Measurements from ENCODE around the gene CEBPZ. TPM values are rescaled to one million over a fixed set of nuclear protein-coding genes. Genes with fewer than 3 reads are reported as not detected.

CEBPZ gene
- 32.7 TPM for polyA plus RNA-seq (2013, experiment 1 of 2)
- 35.8 TPM for polyA plus RNA-seq (2013, experiment 2 of 2)

DNA sequence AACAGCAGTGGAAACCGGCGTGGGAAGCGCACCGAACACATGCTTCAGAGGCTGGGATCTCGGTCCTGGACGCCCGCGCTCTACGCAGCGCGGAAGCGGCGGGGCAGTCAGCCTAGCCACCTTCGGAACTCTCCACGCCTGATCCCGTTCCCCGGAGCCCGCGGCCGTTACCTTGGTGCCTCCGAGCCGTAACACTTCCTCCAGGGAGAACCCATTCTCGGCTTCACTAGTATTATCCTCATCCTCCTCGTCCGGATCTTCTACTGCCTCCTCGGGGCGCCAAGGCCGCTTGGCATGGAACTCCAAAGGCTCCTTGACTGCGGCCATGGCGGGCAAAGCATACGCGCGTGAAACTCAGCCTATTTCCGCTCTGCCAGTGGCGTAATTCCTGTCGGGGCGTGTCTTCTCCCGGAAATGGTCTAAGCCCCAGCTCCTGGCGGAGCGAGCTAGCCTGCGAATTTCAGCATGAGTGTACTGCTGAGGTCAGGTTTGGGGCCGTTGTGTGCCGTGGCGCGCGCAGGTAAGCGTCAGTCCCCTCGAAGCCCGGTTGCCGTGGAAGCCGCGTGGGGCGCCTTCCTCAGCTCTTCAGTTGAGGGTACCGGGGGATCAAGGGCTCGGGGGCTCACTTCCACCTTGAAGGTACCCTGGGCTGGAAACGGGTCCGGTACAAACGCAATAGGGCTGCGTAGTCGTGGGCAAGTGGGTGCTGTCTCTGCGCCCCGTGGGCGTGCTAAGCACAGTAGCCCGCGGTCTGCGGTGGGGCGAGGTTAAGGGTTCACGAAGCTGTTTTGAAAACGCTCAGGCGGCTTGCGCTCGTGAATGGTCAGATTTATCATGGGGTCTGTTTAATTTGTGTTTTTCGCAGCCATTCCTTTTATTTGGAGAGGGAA lies at the start of gene CEBPZ, which contains the start of gene NDUFAF7:
CEBPZ (minus strand) TSS at position 356 of the 890 bp plus-strand sequence; CDS start at position 327, 29 bp downstream.
NDUFAF7 (plus strand) TSS at position 418 of the 890 bp plus-strand sequence; CDS start at position 466, 48 bp downstream.
- H3K4me1 ChIP-seq (ENCODE audit: control insufficient read depth, insufficient read depth, low read length, poor library complexity, severe bottlenecking): peaks cover 9% of the 10 kb centered on the region
- 0% methylated on average over 52 to 64 of the region's 73 CpGs for WGBS, 2 experiments (ENCODE audit: insufficient coverage in 2 of 2)
- peak within 1 kb of the TSS; percentile 98 for H3K4me3 ChIP-seq (ENCODE audit: extremely low read depth, insufficient read depth, low read length, poor library complexity, severe bottlenecking)
- no peaks in the 10 kb centered on the region for H3K9me3 ChIP-seq (ENCODE audit: control insufficient read depth, low read length)
- peaks cover 41% of the 10 kb centered on the region for H3K36me3 ChIP-seq (ENCODE audit: control insufficient read depth, insufficient read depth, low read length)
- H3K27ac ChIP-seq (ENCODE audit: low read depth, low read length, severe bottlenecking): peak within 1 kb of the TSS; percentile 81

DNA sequence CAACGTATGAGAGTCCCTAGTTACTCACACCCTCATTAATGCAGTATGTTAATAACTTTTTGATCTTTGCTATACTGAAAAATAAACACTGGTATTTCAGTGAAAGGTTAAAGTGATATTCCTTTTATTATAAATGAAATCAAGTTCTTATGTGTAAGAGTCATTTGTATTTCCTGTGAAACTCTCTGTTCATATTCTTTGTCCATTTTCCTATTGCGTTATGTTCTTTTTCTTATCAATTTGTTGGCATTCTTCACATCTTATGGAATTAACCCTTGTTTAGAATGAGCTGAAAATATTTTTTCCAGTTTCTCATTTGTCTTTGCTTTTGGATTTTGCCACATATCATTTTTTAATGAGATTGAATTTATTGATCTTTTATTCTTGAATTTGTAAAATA lies 44.9 kb upstream of the CEBPZ start:
- no CpG with 5 or more reads among the region's 2 CpGs for WGBS, 2 experiments (ENCODE audit: insufficient coverage in 2 of 2)
- H3K9me3 ChIP-seq (ENCODE audit: control insufficient read depth, low read length): no peaks in the 10 kb centered on the region
- H3K4me3 ChIP-seq (ENCODE audit: extremely low read depth, insufficient read depth, low read length, poor library complexity, severe bottlenecking): no peak overlapping the region
- no peaks in the 10 kb centered on the region for H3K4me1 ChIP-seq (ENCODE audit: control insufficient read depth, insufficient read depth, low read length, poor library complexity, severe bottlenecking)
- no peak overlapping the region for H3K27ac ChIP-seq (ENCODE audit: low read depth, low read length, severe bottlenecking)
- peaks cover 63% of the 10 kb centered on the region for H3K36me3 ChIP-seq (ENCODE audit: control insufficient read depth, insufficient read depth, low read length)

- Histone ChIP-seq H3K9me3 (ENCODE audit: control insufficient read depth, low read length) (no peaks in the 10 kb centered on the region), H3K4me1 (ENCODE audit: control insufficient read depth, insufficient read depth, low read length, poor library complexity, severe bottlenecking) (no peaks in the 10 kb centered on the region), H3K4me3 (ENCODE audit: extremely low read depth, insufficient read depth, low read length, poor library complexity, severe bottlenecking) (no peak overlapping the region), H3K36me3 (ENCODE audit: control insufficient read depth, insufficient read depth, low read length) (peaks cover 66% of the 10 kb centered on the region), H3K27ac (ENCODE audit: low read depth, low read length, severe bottlenecking) (no peak overlapping the region)
- 100% methylated on average over 2 of the region's 6 CpGs; no CpG with 5 or more reads in 1 of the 2 experiments for WGBS, 2 experiments (ENCODE audit: insufficient coverage in 2 of 2)
Observed at GRCh38 chr2:37274359-37274965, 43.1 kb upstream of the CEBPZ start.

GRCh38 chr2:37271376-37272067 lies 40.1 kb upstream of the CEBPZ start:
- Histone ChIP-seq H3K4me3 (ENCODE audit: extremely low read depth, insufficient read depth, low read length, poor library complexity, severe bottlenecking) (no peak overlapping the region), H3K9me3 (ENCODE audit: control insufficient read depth, low read length) (no peaks in the 10 kb centered on the region), H3K27ac (ENCODE audit: low read depth, low read length, severe bottlenecking) (no peak overlapping the region), H3K4me1 (ENCODE audit: control insufficient read depth, insufficient read depth, low read length, poor library complexity, severe bottlenecking) (no peaks in the 10 kb centered on the region), H3K36me3 (ENCODE audit: control insufficient read depth, insufficient read depth, low read length) (peaks cover 77% of the 10 kb centered on the region)
- WGBS, 2 experiments (ENCODE audit: insufficient coverage in 2 of 2): 77 to 88% methylated on average over 3 to 4 of the region's 7 CpGs

GRCh38 chr2:37268111-37268510 lies 36.7 kb upstream of the CEBPZ start:
- no peak overlapping the region for H3K4me3 ChIP-seq (ENCODE audit: extremely low read depth, insufficient read depth, low read length, poor library complexity, severe bottlenecking)
- H3K27ac ChIP-seq (ENCODE audit: low read depth, low read length, severe bottlenecking): no peak overlapping the region
- peaks cover 63% of the 10 kb centered on the region for H3K36me3 ChIP-seq (ENCODE audit: control insufficient read depth, insufficient read depth, low read length)
- H3K4me1 ChIP-seq (ENCODE audit: control insufficient read depth, insufficient read depth, low read length, poor library complexity, severe bottlenecking): no peaks in the 10 kb centered on the region
- H3K9me3 ChIP-seq (ENCODE audit: control insufficient read depth, low read length): no peaks in the 10 kb centered on the region
- WGBS, 2 experiments (ENCODE audit: insufficient coverage in 2 of 2): 100% methylated on average over 1 to 2 of the region's 4 CpGs

DNA sequence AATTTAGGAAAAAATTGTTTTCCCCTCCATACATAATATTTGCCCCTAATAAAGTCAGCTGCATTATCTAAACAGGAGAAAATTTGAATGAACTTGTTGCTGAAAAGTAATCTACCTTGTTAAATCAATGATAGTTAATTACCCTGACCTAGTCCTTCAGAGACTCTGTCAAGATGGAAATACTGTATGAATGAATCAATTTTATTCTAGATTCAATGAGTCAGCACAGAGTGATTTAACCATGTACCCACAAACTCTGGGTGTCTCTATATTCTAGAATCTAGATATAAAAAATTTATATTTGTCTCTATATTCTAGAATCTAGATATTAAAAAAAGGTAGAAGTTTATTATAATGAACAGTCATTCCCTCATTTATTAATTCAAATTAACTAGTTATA lies 36.3 kb upstream of the CEBPZ start:
- H3K4me1 ChIP-seq (ENCODE audit: control insufficient read depth, insufficient read depth, low read length, poor library complexity, severe bottlenecking): no peaks in the 10 kb centered on the region
- peaks cover 59% of the 10 kb centered on the region for H3K36me3 ChIP-seq (ENCODE audit: control insufficient read depth, insufficient read depth, low read length)

DNA sequence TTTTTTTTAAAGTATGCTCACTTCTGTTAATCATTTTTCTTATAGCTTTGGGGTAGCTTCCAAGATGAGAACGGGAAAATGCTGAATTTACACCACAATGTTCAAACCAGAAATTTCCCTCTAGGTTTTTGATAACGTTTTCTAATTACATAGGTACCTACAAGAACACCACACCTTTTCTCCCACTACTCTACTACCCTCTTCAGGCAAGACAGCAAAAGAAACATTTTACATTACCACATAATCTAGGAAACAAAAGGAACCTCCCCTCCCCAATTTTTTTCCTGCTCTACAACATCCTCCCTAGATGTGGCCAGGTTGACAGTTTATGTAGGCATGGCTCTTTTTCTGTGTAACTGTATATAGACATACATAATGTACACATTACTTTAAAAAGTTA lies 32.4 kb upstream of the CEBPZ start:
- peaks cover 50% of the 10 kb centered on the region for H3K36me3 ChIP-seq (ENCODE audit: control insufficient read depth, insufficient read depth, low read length)

More for the DNA sequence above, 36.3 kb upstream of the CEBPZ start:
- Histone ChIP-seq H3K4me3 (ENCODE audit: extremely low read depth, insufficient read depth, low read length, poor library complexity, severe bottlenecking) (no peak overlapping the region), H3K27ac (ENCODE audit: low read depth, low read length, severe bottlenecking) (no peak overlapping the region), H3K9me3 (ENCODE audit: control insufficient read depth, low read length) (no peaks in the 10 kb centered on the region)

DNA sequence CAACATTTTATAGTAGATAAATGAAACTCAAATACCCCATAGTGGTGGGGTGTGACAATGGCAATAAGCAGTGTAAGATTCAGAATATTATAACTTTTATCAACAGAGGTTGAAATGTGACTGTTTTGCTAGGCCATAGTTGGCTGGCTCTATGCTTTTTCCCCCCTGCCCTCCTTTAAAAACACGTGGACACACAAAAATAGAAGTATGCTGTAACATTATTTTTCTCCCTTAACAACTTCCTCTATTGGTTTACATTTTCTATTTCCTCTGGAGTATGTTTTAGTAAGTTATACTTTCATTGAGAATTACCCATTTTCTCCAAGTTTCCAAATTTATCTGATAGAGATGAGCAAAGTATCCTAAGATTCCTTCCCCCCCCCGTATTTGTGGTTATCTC lies 31.1 kb upstream of the CEBPZ start:
- Histone ChIP-seq H3K36me3 (ENCODE audit: control insufficient read depth, insufficient read depth, low read length) (peaks cover 53% of the 10 kb centered on the region), H3K4me3 (ENCODE audit: extremely low read depth, insufficient read depth, low read length, poor library complexity, severe bottlenecking) (no peak overlapping the region), H3K9me3 (ENCODE audit: control insufficient read depth, low read length) (no peaks in the 10 kb centered on the region), H3K27ac (ENCODE audit: low read depth, low read length, severe bottlenecking) (no peak overlapping the region), H3K4me1 (ENCODE audit: control insufficient read depth, insufficient read depth, low read length, poor library complexity, severe bottlenecking) (no peaks in the 10 kb centered on the region)
- whole genome bisulfite sequencing, 2 experiments (ENCODE audit: insufficient coverage in 2 of 2): no CpG with 5 or more reads among the region's 2 CpGs

More for the DNA sequence above, 32.4 kb upstream of the CEBPZ start:
- no peaks in the 10 kb centered on the region for H3K9me3 ChIP-seq (ENCODE audit: control insufficient read depth, low read length)
- no peak overlapping the region for H3K4me3 ChIP-seq (ENCODE audit: extremely low read depth, insufficient read depth, low read length, poor library complexity, severe bottlenecking)
- H3K4me1 ChIP-seq (ENCODE audit: control insufficient read depth, insufficient read depth, low read length, poor library complexity, severe bottlenecking): no peaks in the 10 kb centered on the region
- 91 to 100% methylated on average over 2 of the region's 2 CpGs for WGBS, 2 experiments (ENCODE audit: insufficient coverage in 2 of 2)
- no peak overlapping the region for H3K27ac ChIP-seq (ENCODE audit: low read depth, low read length, severe bottlenecking)

DNA sequence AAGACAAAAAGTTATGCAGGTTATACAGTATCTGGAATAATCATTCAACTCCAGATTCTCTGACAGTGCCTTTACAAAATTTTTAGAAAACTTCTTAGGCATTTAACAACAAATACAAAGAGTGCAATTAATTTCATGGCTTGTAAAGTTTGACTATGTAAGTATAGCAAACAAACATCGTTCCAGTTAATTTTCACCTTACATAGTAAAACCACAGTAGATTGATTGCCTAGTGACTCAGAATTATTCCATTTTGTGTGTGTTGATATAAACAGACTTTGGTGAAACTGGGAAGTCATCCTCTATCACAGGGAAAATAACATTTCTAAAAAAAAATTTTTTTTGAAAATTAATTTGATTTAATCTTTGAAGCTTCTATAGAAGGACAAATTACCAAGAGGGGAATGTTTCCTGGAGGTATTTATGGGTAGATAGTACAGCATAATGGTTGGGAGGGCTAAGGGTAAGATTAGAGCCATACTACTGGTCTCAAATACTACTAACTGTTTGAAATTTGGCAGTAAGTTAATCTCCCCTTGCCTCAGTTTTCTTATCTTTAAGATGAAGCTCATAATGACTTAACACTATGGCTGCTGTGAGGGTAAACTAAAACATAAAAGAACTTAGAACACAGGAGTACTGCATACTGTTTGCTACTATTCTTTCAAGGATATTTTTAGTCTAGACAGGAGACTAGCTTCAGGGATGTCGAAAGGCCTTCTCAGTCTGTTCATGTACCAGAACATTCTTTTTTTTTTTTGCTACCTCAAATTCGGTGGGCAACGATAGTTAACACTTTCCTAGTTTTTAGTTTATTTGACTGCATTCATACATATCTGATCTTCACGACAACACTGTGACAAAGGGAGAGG lies 19.7 kb upstream of the CEBPZ start:
- H3K27ac ChIP-seq (ENCODE audit: low read depth, low read length, severe bottlenecking): no peak overlapping the region
- no peaks in the 10 kb centered on the region for H3K4me1 ChIP-seq (ENCODE audit: control insufficient read depth, insufficient read depth, low read length, poor library complexity, severe bottlenecking)
- 86 to 91% methylated on average over 1 to 3 of the region's 5 CpGs for WGBS, 2 experiments (ENCODE audit: insufficient coverage in 2 of 2)
- no peak overlapping the region for H3K4me3 ChIP-seq (ENCODE audit: extremely low read depth, insufficient read depth, low read length, poor library complexity, severe bottlenecking)
- peaks cover 72% of the 10 kb centered on the region for H3K36me3 ChIP-seq (ENCODE audit: control insufficient read depth, insufficient read depth, low read length)
- no peaks in the 10 kb centered on the region for H3K9me3 ChIP-seq (ENCODE audit: control insufficient read depth, low read length)

- no peak overlapping the region for H3K4me3 ChIP-seq (ENCODE audit: extremely low read depth, insufficient read depth, low read length, poor library complexity, severe bottlenecking)
- no peaks in the 10 kb centered on the region for H3K4me1 ChIP-seq (ENCODE audit: control insufficient read depth, insufficient read depth, low read length, poor library complexity, severe bottlenecking)
- no peaks in the 10 kb centered on the region for H3K9me3 ChIP-seq (ENCODE audit: control insufficient read depth, low read length)
- no peak overlapping the region for H3K27ac ChIP-seq (ENCODE audit: low read depth, low read length, severe bottlenecking)
- peaks cover 70% of the 10 kb centered on the region for H3K36me3 ChIP-seq (ENCODE audit: control insufficient read depth, insufficient read depth, low read length)
Observed at GRCh38 chr2:37246205-37246604, 14.8 kb upstream of the CEBPZ start.

Data from mesodermal cell (in vitro differentiated cells).